Parathyroid adenoma (tissue), 2 donors: ENCODE data around the gene CDK18.

ENCODE experiments used
- H2AFZ ChIP-seq: fragments of 300-600 bp; sonication (generic); one replicate; pipeline ENCODE4 v1.7.0; 2017; ENCODE audit warnings: antibody characterized with exemption, mild to moderate bottlenecking
- H3K27ac ChIP-seq: fragments of 300-600 bp; sonication (generic); one replicate; pipeline ENCODE4 v1.7.0; 2017
- H3K27me3 ChIP-seq: fragments of 300-600 bp; sonication (generic); one replicate; pipeline ENCODE4 v1.7.0; 2017; ENCODE audit warnings: low read length; ENCODE audit not compliant: control insufficient read depth, insufficient read depth
- H3K36me3 ChIP-seq: fragments of 300-600 bp; sonication (generic); one replicate; pipeline ENCODE4 v1.7.0; 2017; ENCODE audit warnings: low read length; ENCODE audit not compliant: control insufficient read depth, insufficient read depth
- H3K4me1 ChIP-seq: fragments of 300-600 bp; sonication (generic); one replicate; pipeline ENCODE4 v1.7.0; 2017; ENCODE audit warnings: control low read depth
- H3K4me2 ChIP-seq: fragments of 300-600 bp; sonication (generic); one replicate; pipeline ENCODE4 v1.7.0; 2017; ENCODE audit warnings: low read length
- H3K4me3 ChIP-seq: fragments of 300-600 bp; sonication (generic); one replicate; pipeline ENCODE4 v1.7.0; 2017; ENCODE audit warnings: low read depth, low read length
- H3K79me2 ChIP-seq: fragments of 300-600 bp; sonication (generic); one replicate; pipeline ENCODE4 v1.7.0; 2017; ENCODE audit warnings: control low read depth
- H3K9ac ChIP-seq: fragments of 300-600 bp; sonication (generic); one replicate; pipeline ENCODE4 v1.7.0; 2017; ENCODE audit warnings: mild to moderate bottlenecking
- H3K9me3 ChIP-seq: fragments of 300-600 bp; sonication (generic); one replicate; pipeline ENCODE4 v1.7.0; 2017; ENCODE audit warnings: low read length; ENCODE audit not compliant: control insufficient read depth
- CTCF ChIP-seq: fragments of 300-600 bp; sonication (generic); IDR thresholded peaks from one replicate; pipeline ENCODE4 v1.7.0; 2017; ENCODE audit warnings: antibody characterized with exemption, mild to moderate bottlenecking
- donor health status: primary hyperparathyroidism.

Gene CDK18

DNA sequence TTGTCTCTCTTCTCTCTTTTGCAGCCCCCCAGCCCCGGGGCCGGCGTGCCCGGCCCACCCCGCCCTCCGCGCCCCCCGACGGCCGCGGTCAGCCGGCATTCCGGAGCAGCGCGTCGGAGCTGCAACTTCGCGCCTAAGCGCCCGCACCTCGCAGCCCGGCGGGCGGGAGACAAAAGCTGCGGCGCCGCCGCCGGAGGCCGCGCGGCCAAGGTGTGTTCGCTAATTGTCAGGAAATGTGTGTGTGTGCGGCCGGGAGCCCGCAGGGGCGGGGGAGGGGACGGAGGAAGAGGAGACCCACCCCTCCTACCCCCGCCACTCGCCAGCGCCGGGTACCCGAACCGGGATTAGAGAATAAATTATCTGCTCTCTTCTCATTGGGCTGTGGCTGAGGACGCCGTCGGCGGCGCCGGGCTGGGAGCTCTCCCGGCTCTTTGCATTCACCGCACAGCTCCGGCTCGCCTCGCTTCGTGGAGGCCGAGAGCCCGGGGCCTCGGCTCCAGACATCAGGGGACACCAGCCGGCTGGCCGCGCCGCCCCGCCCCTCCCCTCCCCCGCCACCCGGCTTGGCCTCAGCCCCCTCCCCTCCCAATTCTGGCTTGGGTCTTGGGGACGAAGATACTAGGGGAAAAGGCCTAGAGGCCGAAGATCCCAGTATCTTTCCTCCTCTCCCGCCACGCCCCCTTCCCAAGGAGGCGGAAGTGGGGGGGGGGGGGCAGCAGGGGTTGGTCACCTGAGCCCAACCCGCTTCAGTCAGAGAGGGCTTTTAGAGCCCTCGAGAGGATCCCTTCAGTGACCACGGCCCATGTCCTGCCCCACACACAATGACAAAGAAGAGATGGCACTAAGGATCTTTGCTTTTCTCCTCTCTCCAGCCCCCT is 47.4 kb upstream of the CDK18 start:
- Histone ChIP-seq H3K9ac (no peak overlapping the region), H3K27ac (no peak overlapping the region), H3K4me1 (no peaks in the 10 kb centered on the region), H3K4me2 (peak overlapping the region; percentile 55), H3K36me3 (no peaks in the 10 kb centered on the region), H3K9me3 (no peaks in the 10 kb centered on the region), H2AFZ (peak overlapping the region; percentile 64), H3K27me3 (peaks cover 11% of the 10 kb centered on the region), H3K4me3 (no peak overlapping the region), H3K79me2 (no peaks in the 10 kb centered on the region)
- no peak for TF ChIP-seq CTCF

DNA sequence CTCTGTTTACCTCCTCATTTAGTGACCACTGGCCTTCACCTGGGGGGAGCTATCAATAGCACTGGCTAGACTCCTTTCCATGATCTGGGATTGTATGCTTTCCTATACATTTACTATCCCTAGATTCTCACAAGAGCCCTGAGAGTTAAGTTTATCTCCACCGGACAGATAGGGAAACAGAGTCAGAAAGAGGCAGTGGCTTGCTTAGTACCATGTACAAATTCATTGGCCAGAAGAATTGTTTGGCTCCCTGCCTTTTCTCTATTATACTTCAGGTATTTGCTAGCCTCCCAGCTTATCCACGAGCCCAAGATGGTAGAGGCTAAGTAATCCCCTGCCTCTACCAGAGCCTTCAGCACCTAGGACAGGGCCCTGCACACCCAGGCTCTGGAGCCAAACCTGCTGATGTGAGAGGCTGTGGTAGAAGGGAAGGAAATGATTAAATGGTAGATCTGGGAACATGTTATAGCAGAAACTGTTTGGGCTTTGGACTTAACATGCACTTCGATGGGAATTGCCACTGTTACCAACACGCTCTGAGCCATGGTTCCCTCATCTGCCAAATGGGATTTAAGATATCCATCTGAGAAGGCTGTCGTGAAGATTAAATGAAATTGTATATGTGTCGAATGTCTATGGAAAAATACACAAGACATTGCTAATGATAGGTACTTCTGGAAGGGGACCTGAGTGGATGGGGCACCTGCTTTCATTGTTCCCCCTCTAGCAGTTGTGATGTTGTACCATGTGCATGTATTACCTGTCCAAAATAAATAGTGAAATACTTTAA is 45.5 kb upstream of the CDK18 start:
- Histone ChIP-seq H3K27me3 (peaks cover 11% of the 10 kb centered on the region), H3K36me3 (no peaks in the 10 kb centered on the region), H3K27ac (no peak overlapping the region), H3K79me2 (no peaks in the 10 kb centered on the region), H3K4me1 (no peaks in the 10 kb centered on the region), H3K9ac (no peak overlapping the region), H2AFZ (no peak overlapping the region), H3K9me3 (no peaks in the 10 kb centered on the region), H3K4me3 (no peak overlapping the region), H3K4me2 (no peak overlapping the region)
- TF ChIP-seq CTCF: no peak

DNA sequence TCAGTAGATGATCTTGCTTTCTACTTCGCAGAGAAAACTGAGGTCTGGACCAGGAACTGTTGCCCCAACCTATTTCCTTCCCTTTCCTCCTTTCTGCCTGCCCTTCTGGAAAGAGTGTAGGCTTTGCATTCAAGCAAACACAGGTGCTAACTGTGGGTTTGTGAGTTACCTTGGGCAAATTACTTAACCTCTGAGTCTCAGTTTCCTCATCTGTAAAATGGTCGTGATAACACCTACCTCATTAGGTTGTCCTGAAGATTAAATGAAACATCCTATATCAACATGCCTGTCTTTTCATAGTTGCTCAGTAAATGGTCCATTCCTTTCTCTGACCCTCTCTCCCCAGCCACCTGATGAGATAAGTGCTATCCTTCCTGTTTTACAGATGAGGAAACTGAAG is 39.1 kb upstream of the CDK18 start:
- H2AFZ ChIP-seq: no peak overlapping the region

GRCh38 chr1:205466595-205467220 is 37.8 kb upstream of the CDK18 start:
- no peak overlapping the region for H3K9ac ChIP-seq
- H3K4me2 ChIP-seq: no peak overlapping the region
- TF ChIP-seq CTCF: no peak
- no peaks in the 10 kb centered on the region for H3K36me3 ChIP-seq
- no peak overlapping the region for H3K4me3 ChIP-seq
- H3K27ac ChIP-seq: no peak overlapping the region
- no peaks in the 10 kb centered on the region for H3K9me3 ChIP-seq
- H3K27me3 ChIP-seq: no peaks in the 10 kb centered on the region
- H3K79me2 ChIP-seq: no peaks in the 10 kb centered on the region
- no peak overlapping the region for H2AFZ ChIP-seq
- no peaks in the 10 kb centered on the region for H3K4me1 ChIP-seq

More for the DNA sequence above, 39.1 kb upstream of the CDK18 start:
- no peak for TF ChIP-seq CTCF
- Histone ChIP-seq H3K4me3 (no peak overlapping the region), H3K36me3 (no peaks in the 10 kb centered on the region), H3K27me3 (no peaks in the 10 kb centered on the region), H3K9me3 (no peaks in the 10 kb centered on the region), H3K9ac (no peak overlapping the region), H3K4me1 (no peaks in the 10 kb centered on the region), H3K79me2 (no peaks in the 10 kb centered on the region), H3K4me2 (no peak overlapping the region), H3K27ac (no peak overlapping the region)
